ENCODE data around the gene RFX6.

DNA sequence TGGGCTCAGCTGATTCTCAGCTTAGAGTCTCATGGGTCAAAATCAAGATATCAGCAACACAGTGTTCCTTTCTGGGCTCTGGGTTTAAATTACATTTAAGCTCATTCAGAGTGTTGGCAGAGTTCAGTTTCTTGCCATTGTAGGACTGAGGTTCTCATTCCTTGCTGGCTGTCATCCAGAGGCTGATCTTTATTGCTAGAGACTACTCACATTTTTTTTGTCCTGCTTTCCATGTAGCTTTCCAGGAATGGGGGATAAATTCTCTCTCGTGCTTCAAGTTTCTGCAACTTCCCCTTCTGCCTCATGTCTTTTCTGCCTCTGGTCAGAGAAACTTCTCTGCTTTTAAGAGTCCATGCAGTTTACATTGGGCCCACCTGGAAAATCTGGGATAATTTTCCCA is 86.9 kb downstream of the RFX6 start:
- TF ChIP-seq POLR2A (IDR thresholded peaks at IDR 0.05; ENCODE audit: borderline replicate concordance, extremely low read depth, insufficient read depth, insufficient read length): no peak
- TF ChIP-seq, protein P1, sequence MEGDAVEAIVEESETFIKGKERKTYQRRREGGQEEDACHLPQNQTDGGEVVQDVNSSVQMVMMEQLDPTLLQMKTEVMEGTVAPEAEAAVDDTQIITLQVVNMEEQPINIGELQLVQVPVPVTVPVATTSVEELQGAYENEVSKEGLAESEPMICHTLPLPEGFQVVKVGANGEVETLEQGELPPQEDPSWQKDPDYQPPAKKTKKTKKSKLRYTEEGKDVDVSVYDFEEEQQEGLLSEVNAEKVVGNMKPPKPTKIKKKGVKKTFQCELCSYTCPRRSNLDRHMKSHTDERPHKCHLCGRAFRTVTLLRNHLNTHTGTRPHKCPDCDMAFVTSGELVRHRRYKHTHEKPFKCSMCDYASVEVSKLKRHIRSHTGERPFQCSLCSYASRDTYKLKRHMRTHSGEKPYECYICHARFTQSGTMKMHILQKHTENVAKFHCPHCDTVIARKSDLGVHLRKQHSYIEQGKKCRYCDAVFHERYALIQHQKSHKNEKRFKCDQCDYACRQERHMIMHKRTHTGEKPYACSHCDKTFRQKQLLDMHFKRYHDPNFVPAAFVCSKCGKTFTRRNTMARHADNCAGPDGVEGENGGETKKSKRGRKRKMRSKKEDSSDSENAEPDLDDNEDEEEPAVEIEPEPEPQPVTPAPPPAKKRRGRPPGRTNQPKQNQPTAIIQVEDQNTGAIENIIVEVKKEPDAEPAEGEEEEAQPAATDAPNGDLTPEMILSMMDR (IDR thresholded peaks at IDR 0.05 in 2 of 3, conservative IDR thresholded peaks at IDR 0.05 in 1 of 3; ENCODE audit: borderline replicate concordance in 1 of 3, insufficient read depth in 1 of 3, low read depth in 2 of 3, low read length in 2 of 3): no peak
- no peak for TF ChIP-seq EGR1 (IDR thresholded peaks at IDR 0.05; ENCODE audit: low read depth)
- no peak for TF ChIP-seq EZH2phosphoT487 (IDR thresholded peaks at IDR 0.05; ENCODE audit: borderline replicate concordance)
- TF ChIP-seq POLR2AphosphoS5 (IDR thresholded peaks at IDR 0.05; ENCODE audit: low read depth, low read length): no peak
- TF ChIP-seq YY1 (IDR thresholded peaks at IDR 0.05; ENCODE audit: extremely low read depth, insufficient replicate concordance, low read depth, low read length): no peak

Measured in HCT116 (cell line).